WTC11 (cell line): ENCODE measurements around the gene EEIG2. TPM values are rescaled to one million over a fixed set of nuclear protein-coding genes. Genes with fewer than 3 reads are reported as not detected.

Source experiments
- ATAC-seq: fragments of 200-7000 bp; cut with Tn5 transposase; 2 replicates; pipeline ENCODE4 v1.10.0; 2021; ENCODE audit warnings: mild to moderate bottlenecking, moderate library complexity
- CTCF ChIA-PET: fragments of 300-600 bp; sonication (Branson Sonifier 250); formaldehyde crosslinking; loops from one replicate; lab custom pipeline; 2021; ENCODE audit warnings: antibody characterized with exemption; lab: Charles Lee
- POLR2A ChIA-PET: fragments of 350-600 bp; sonication (Branson Sonifier 250); formaldehyde crosslinking; loops from one replicate; lab custom pipeline; 2021; ENCODE audit warnings: antibody characterized with exemption; lab: Charles Lee
- DNase-seq: peaks from one replicate; pipeline ENCODE4 v3.0.0; 2021; ENCODE audit warnings: low spot score
- H3K27ac Mint-ChIP-seq: 2 replicates; pipeline ENCODE4 v1.8.0; 2021; ENCODE audit warnings: mixed read lengths
- H3K27me3 Mint-ChIP-seq: 2 replicates; pipeline ENCODE4 v1.8.0; 2021; ENCODE audit warnings: low read depth, mild to moderate bottlenecking, moderate library complexity, mixed read lengths
- H3K36me3 Mint-ChIP-seq: 2 replicates; pipeline ENCODE4 v1.8.0; 2021; ENCODE audit warnings: mixed read lengths
- H3K4me1 Mint-ChIP-seq: 2 replicates; pipeline ENCODE4 v1.8.0; 2022; ENCODE audit warnings: mixed read lengths
- H3K4me3 Mint-ChIP-seq: 2 replicates; pipeline ENCODE4 v1.8.0; 2021; ENCODE audit warnings: mild to moderate bottlenecking, moderate library complexity, mixed read lengths
- H3K9me3 Mint-ChIP-seq: 2 replicates; pipeline ENCODE4 v1.8.0; 2021; ENCODE audit warnings: mixed read lengths
- ATF1 ChIP-seq: sonication (generic); formaldehyde crosslinking; IDR thresholded peaks from 2 replicates; pipeline ENCODE4 v1.8.1; 2023; ENCODE audit warnings: mild to moderate bottlenecking, moderate library complexity, missing genetic modification reagents
- CTCF ChIP-seq: fragments of 200-600 bp; IDR thresholded peaks from 2 replicates; pipeline ENCODE4 v1.8.0; 2022; ENCODE audit warnings: antibody characterized with exemption
- E2F4 ChIP-seq: sonication (generic); formaldehyde crosslinking; IDR thresholded peaks from 2 replicates; pipeline ENCODE4 v1.8.1; 2022; ENCODE audit warnings: low read depth, mild to moderate bottlenecking, moderate library complexity, missing genetic modification reagents, borderline replicate concordance
- FOXP4 ChIP-seq: sonication (generic); formaldehyde crosslinking; IDR thresholded peaks from 2 replicates; pipeline ENCODE4 v1.8.0; 2022; ENCODE audit warnings: mild to moderate bottlenecking, missing genetic modification reagents
- GRHL2 ChIP-seq: fragments of 250-450 bp; sonication (Bioruptor Pico); IDR thresholded peaks from 2 replicates; pipeline ENCODE4 v1.8.0; 2022; ENCODE audit warnings: mild to moderate bottlenecking, moderate library complexity; ENCODE audit not compliant: insufficient replicate concordance, severe bottlenecking
- JAZF1 ChIP-seq: fragments of 250-450 bp; sonication (Bioruptor Pico); IDR thresholded peaks from 2 replicates; pipeline ENCODE4 v1.9.0; 2021; ENCODE audit warnings: moderate library complexity, mild to moderate bottlenecking, inconsistent platforms
- MLX ChIP-seq: sonication (generic); formaldehyde crosslinking; IDR thresholded peaks from 2 replicates; pipeline ENCODE4 v1.8.1; 2023; ENCODE audit warnings: mild to moderate bottlenecking, missing genetic modification reagents, moderate library complexity
- RELA ChIP-seq: sonication (generic); formaldehyde crosslinking; IDR thresholded peaks from 2 replicates; pipeline ENCODE4 v1.8.1; 2022; ENCODE audit warnings: missing genetic modification reagents, mild to moderate bottlenecking, borderline replicate concordance
- SP1 ChIP-seq: sonication (generic); formaldehyde crosslinking; conservative IDR thresholded peaks from 2 replicates; pipeline ENCODE4 v1.8.1; 2022; ENCODE audit warnings: missing genetic modification reagents
- STAT6 ChIP-seq: sonication (generic); formaldehyde crosslinking; conservative IDR thresholded peaks from 2 replicates; pipeline ENCODE4 v1.8.1; 2023; ENCODE audit warnings: mild to moderate bottlenecking, low read depth, missing genetic modification reagents, moderate library complexity
- TCF7 ChIP-seq: sonication (generic); formaldehyde crosslinking; IDR thresholded peaks from 2 replicates; pipeline ENCODE4 v1.8.0; 2022; ENCODE audit warnings: mild to moderate bottlenecking, low read depth, missing genetic modification reagents, moderate library complexity
- USF2 ChIP-seq: sonication (generic); formaldehyde crosslinking; IDR thresholded peaks from 2 replicates; pipeline ENCODE4 v1.8.1; 2023; ENCODE audit warnings: mild to moderate bottlenecking, missing genetic modification reagents, moderate library complexity
- ZMAT4 ChIP-seq: fragments of 250-450 bp; sonication (Bioruptor Pico); IDR thresholded peaks from 2 replicates; pipeline ENCODE4 v1.9.0; 2021; ENCODE audit warnings: mild to moderate bottlenecking
- ZNF425 ChIP-seq: fragments of 250-450 bp; sonication (Bioruptor Pico); conservative IDR thresholded peaks from 2 replicates; pipeline ENCODE4 v1.9.0; 2021; ENCODE audit warnings: mild to moderate bottlenecking
- total RNA-seq: library from RNA; stranded (reverse); gene quantifications from 3 replicates; pipeline ENCODE4 v1.2.3, GENCODE V29; 2021

The EEIG2 gene
- total RNA-seq, 1 experiment from 2014 or later, result 65.7 TPM

- Mint-ChIP-seq H3K9me3 (peaks cover 4% of the 10 kb centered on the region; the same call in 1 of the 2 replicates), H3K4me1 (peaks cover 31% of the 10 kb centered on the region), H3K27ac (no peak overlapping the region), H3K36me3 (peaks cover 6% of the 10 kb centered on the region), H3K27me3 (no peaks in the 10 kb centered on the region; the same call in 1 of the 2 replicates), H3K4me3 (no peak overlapping the region)
- no peak for DNase-seq
- ATAC-seq, result no peak
- ChIA-PET CTCF (no interaction called here), POLR2A (no interaction called here)
- TF ChIP-seq CTCF (no peak), E2F4 (no peak), SP1 (CRISPR knock-in tag) (no peak), MLX (no peak), STAT6 (CRISPR knock-in tag) (no peak), RELA (CRISPR knock-in tag) (no peak), USF2 (CRISPR knock-in tag) (no peak), JAZF1 (CRISPR knock-in tag) (no peak), FOXP4 (CRISPR knock-in tag) (no peak), ZNF425 (CRISPR knock-in tag) (no peak), ZMAT4 (CRISPR knock-in tag) (no peak), GRHL2 (no peak), TCF7 (CRISPR knock-in tag) (no peak), ATF1 (no peak)
These were observed 28.5 kb upstream of the EEIG2 start for GRCh38 chr1:108531444-108531843.
